Activated naive CD8-positive, alpha-beta T cell treated with anti-CD3 and anti-CD28 coated beads, Interleukin-2, amount 10 ng/mL, durations not matched to agents 7 days and 5 days (primary cell): ENCODE data around the gene TMEM17. TPM values are rescaled to one million over a fixed set of nuclear protein-coding genes. Genes with fewer than 3 reads are reported as not detected.
A peak's percentile ranks its signal among the peaks of the same experiment; 100 is the strongest.

Experiments
- ATAC-seq: fragments of 150-1000 bp; cut with Tn5 transposase; one replicate; pipeline ENCODE4 v1.10.0; 2021; ENCODE audit warnings: low read depth, moderate library complexity
- POLR2A ChIA-PET: fragments of 350-600 bp; sonication (Branson Sonifier 250); formaldehyde crosslinking; loops from one replicate; lab custom pipeline; 2021; ENCODE audit warnings: antibody characterized with exemption; lab: Charles Lee
- DNase-seq: peaks from one replicate; pipeline ENCODE4 v3.0.0; 2021
- H3K27ac Mint-ChIP-seq: one replicate; pipeline ENCODE4 v1.8.0; 2022; ENCODE audit warnings: mild to moderate bottlenecking, mixed read lengths
- H3K27me3 Mint-ChIP-seq: one replicate; pipeline ENCODE4 v1.8.0; 2022; ENCODE audit warnings: mild to moderate bottlenecking, moderate library complexity, mixed read lengths
- H3K36me3 Mint-ChIP-seq: one replicate; pipeline ENCODE4 v1.8.0; 2021; ENCODE audit warnings: mild to moderate bottlenecking, mixed read lengths
- H3K4me1 Mint-ChIP-seq: one replicate; pipeline ENCODE4 v1.8.0; 2021; ENCODE audit warnings: mixed read lengths
- H3K4me3 Mint-ChIP-seq: one replicate; pipeline ENCODE4 v1.8.0; 2022; ENCODE audit warnings: mild to moderate bottlenecking, moderate library complexity, mixed read lengths
- H3K9me3 Mint-ChIP-seq: one replicate; pipeline ENCODE4 v1.8.0; 2021; ENCODE audit warnings: mixed read lengths
- total RNA-seq, 2 experiments: library from RNA; stranded (reverse); gene quantifications; one replicate each; pipeline ENCODE4 v1.2.3, GENCODE V29; 2021

The TMEM17 gene
- total RNA-seq, 2 experiments from 2014 or later: not detected

DNA sequence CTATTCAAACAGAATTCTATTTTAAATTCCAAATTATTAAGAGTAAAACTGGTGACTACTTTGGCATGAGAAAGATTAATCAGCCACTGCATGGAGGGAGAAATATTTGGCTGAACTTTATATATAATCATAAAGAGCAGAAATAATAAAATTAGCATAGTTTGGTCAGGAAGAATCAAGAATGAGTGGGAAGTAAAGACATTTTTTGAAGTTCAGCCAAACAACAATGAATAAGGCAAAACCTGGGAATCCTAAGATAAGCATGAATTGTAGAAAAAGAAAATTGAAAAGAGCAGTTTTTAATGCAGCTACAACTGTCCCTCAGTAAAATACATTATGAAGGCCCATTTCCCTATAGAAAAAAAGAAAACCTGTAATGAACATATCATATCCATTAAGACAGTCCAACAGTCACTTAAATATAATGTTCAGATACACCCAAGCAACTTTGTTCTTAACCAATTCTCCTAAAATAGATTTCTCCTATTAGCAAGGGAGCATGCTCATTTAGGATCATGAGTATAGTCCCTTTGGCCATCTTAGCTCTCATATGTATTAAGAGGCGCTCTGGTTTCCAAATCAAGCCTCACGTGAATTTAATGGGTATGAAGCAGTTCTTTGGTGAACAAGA, 6.5 kb downstream of the TMEM17 start:
- DNase-seq: no peak
- Mint-ChIP-seq H3K4me1 (no peaks in the 10 kb centered on the region), H3K4me3 (no peak overlapping the region), H3K27ac (no peak overlapping the region), H3K36me3 (no peaks in the 10 kb centered on the region), H3K9me3 (no peaks in the 10 kb centered on the region), H3K27me3 (peaks cover 24% of the 10 kb centered on the region)
- ATAC-seq: no peak
- POLR2A ChIA-PET: no interaction called here

DNA sequence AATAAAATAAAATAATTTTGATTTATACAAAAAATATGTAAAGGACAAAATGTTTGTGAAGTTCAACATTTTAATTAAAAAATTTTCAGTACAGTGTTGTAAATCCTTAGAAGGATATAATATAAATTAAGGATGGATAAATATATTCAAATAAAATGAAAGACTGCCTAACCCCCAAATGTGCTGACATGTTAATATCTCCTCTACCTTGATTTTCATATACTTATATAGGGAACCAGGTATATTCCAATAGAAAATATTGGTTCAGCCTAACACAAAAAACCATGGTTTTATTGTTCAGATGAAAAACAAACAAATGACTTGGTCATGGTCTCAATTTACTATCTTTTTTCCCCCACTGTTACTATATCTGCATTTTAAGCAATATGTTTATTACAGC, 7.3 kb downstream of the TMEM17 start:
- Mint-ChIP-seq H3K4me1 (no peaks in the 10 kb centered on the region), H3K27ac (no peak overlapping the region), H3K36me3 (no peaks in the 10 kb centered on the region), H3K4me3 (no peak overlapping the region), H3K9me3 (no peaks in the 10 kb centered on the region), H3K27me3 (peaks cover 22% of the 10 kb centered on the region)
- ATAC-seq (no peak), DNase-seq (no peak)
- POLR2A ChIA-PET: no interaction called here

DNA sequence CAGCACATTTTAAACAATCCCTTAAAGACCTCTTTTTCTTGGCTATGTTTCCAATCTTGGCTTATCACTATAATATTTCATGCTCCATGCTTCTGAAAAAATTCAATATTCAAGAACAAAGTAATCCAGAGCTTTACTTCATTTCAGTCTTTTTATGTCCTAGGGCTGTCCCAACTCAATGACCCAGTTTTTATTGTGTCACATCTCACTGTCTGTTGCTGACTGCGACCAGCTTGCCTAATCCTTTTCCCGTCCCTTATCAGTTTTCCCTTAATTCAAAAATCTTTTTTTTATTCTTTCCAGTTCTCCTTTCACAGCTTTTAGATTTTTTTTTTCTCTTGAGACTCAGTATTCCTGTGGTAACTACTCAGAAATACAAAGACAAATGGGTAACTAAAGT, 10.2 kb downstream of the TMEM17 start:
- Mint-ChIP-seq H3K36me3 (no peaks in the 10 kb centered on the region), H3K27me3 (peaks cover 24% of the 10 kb centered on the region), H3K9me3 (no peaks in the 10 kb centered on the region), H3K4me1 (no peaks in the 10 kb centered on the region), H3K4me3 (no peak overlapping the region), H3K27ac (no peak overlapping the region)
- DNase-seq (no peak), ATAC-seq (no peak)
- POLR2A ChIA-PET: no interaction called here

DNA sequence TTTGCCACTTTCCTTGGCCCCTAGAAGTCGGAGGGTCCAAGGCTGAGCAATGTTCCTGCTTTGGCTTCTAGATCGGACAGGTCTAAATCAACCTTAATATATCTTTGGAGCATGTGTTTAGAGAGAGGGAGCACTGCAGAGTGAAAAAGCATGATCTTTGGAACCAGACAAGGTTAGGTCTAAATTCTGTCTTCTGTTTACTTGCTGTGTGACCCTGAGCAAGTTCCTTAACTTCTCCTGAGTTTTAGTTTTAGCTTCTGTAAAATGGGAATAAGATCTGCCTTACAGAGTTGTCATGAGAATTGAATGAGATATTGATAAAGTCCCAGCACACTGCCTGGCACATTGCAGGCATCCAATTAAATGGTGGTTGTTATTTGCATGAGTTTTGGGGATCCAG, 13.9 kb downstream of the TMEM17 start:
- Mint-ChIP-seq H3K9me3 (no peaks in the 10 kb centered on the region), H3K27me3 (peaks cover 22% of the 10 kb centered on the region), H3K27ac (no peak overlapping the region), H3K4me3 (no peak overlapping the region), H3K36me3 (no peaks in the 10 kb centered on the region), H3K4me1 (no peaks in the 10 kb centered on the region)
- POLR2A ChIA-PET: no interaction called here
- no peak for ATAC-seq
- no peak for DNase-seq

DNA sequence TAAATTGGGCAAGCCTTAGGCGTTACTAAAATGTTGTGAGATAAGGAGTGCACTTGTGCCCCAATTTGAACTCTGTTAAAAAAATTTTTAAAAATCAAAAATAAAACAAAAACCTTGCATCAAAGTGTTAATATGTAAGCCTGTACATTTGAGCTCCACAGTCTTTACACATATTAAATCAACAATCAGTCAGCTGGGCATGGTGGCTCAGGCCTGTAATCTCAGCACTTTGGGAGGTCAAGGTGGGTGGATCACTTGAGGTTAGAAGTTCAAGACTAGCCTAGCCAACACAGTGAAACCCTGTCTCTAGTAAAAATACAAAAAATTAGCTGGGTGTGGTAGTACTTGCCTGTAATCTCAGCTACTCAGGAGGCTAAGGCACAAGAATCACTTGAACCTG, 16.3 kb downstream of the TMEM17 start:
- H3K36me3 Mint-ChIP-seq: no peaks in the 10 kb centered on the region
- no peak overlapping the region for H3K4me3 Mint-ChIP-seq
- H3K27ac Mint-ChIP-seq: no peak overlapping the region
- DNase-seq (no peak), ATAC-seq (no peak)
- peaks cover 15% of the 10 kb centered on the region for H3K27me3 Mint-ChIP-seq
- H3K9me3 Mint-ChIP-seq: no peaks in the 10 kb centered on the region
- no peaks in the 10 kb centered on the region for H3K4me1 Mint-ChIP-seq
- POLR2A ChIA-PET: no interaction called here

DNA sequence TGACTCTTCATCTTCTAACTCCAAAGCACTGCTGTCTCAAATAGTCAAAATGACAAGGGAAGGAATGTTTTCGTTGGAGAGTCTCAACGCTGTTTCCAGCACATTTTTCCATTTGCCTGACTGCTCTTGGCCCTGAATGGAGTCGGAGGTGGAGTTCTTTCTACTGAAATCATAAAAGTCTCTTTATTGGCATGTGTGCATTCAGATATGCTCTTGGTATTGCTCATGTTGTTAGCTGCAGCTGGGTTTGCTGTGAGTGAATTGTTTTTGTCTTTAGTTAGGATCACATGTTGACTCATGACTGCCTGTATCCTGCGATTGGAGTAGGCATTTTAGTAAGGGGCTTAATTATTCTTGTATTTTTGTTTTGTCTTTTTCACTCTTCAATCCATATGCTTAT, 16.8 kb downstream of the TMEM17 start:
- H3K9me3 Mint-ChIP-seq: no peaks in the 10 kb centered on the region
- no peak overlapping the region for H3K4me3 Mint-ChIP-seq
- DNase-seq (no peak), ATAC-seq (no peak)
- peaks cover 15% of the 10 kb centered on the region for H3K27me3 Mint-ChIP-seq
- H3K36me3 Mint-ChIP-seq: no peaks in the 10 kb centered on the region
- POLR2A ChIA-PET: no interaction called here
- H3K27ac Mint-ChIP-seq: no peak overlapping the region
- no peaks in the 10 kb centered on the region for H3K4me1 Mint-ChIP-seq

DNA sequence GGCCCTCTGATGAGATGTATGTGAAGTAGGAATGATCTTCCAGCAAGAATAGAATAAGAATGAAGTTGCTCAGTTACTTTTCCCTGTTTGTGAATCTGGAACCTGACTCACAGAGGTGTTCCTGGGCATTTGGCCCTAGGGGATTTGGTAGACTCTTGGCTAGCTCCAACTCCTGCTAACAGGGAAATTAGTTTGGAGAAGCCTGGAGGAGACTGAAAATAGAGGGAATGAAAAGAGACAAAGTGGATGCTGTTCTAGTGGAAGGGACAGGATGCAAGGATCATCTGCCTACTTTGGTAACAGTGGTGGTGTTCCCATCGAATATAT, 19.6 kb downstream of the TMEM17 start:
- Mint-ChIP-seq H3K27ac (no peak overlapping the region), H3K4me1 (no peaks in the 10 kb centered on the region), H3K27me3 (peaks cover 3% of the 10 kb centered on the region), H3K36me3 (no peaks in the 10 kb centered on the region), H3K9me3 (no peaks in the 10 kb centered on the region), H3K4me3 (no peak overlapping the region)
- no peak for DNase-seq
- POLR2A ChIA-PET: no interaction called here
- ATAC-seq: no peak

DNA sequence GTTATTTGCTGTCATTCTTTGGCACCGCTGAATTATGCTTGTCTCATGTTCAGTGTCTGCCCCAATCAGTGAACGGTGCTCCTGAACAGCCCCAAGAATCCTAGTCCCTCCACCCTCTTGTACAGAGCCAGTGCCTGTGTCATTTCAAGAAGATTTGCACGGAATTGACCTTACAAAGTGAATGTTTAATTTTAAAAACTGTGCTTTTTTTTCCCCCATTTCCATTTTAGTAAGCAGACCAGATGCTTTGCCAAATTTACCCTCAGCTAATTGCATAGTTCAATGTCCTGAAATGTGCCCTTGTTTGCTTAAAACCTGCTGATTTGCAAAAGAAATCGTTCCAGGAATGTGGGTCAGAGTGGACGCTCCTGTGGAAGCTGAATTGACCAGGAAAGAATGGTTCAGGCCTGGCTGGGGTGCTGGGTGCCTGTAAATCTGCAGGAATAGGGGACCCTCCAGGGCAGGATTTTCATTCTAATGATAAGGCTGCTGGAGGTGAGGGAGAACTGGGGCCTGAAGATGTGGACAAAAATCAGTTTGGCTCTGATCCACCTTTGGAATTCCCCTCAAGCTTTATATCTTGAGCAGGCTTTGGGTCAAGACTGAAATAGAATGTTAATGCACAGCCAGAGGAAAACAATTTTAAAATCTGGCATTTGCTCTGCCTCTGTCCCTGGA, 20.1 kb downstream of the TMEM17 start:
- H3K27me3 Mint-ChIP-seq: peaks cover 2% of the 10 kb centered on the region
- DNase-seq (no peak), ATAC-seq (no peak)
- no peak overlapping the region for H3K4me3 Mint-ChIP-seq
- no peak overlapping the region for H3K27ac Mint-ChIP-seq
- no peaks in the 10 kb centered on the region for H3K36me3 Mint-ChIP-seq
- H3K4me1 Mint-ChIP-seq: no peaks in the 10 kb centered on the region
- H3K9me3 Mint-ChIP-seq: no peaks in the 10 kb centered on the region
- POLR2A ChIA-PET: no interaction called here

DNA sequence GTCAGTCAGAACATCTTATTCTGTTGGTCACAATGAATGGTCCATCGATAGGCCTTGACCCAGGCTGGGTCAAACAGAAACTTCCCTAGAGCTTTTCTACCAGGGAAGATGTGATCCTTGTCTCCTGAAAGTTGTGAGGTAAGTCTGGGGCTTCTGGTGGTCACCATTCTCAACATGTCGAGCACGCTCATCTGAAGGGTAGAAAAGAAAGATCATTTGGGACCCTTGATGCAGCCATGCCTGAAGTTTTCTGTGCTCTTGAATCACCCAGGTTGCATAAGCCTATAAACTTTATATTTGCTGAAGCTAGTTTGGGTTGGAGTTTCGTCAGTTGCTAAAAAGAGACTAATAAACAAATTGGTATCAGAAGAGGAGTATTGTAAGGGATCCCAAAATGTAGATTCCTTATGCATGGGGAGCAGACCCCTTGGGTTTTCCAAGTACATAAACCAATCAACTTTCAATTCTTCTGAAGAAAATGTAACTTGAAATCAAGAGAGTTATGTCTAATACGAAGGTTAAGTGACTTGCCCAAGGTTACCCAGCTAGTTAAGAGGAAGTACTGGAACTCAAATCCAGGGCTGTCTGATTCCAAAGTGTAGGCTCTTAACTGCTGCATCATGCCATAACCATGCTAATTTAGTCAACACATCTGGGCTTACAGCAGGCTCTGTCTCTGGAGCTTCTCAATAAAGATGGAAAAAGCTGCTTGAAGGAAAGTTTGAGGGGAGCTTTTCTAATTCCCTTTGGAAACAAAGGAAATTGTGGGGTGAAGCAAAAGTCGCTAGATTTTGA, 23.2 kb downstream of the TMEM17 start:
- Mint-ChIP-seq H3K4me3 (no peak overlapping the region), H3K36me3 (no peaks in the 10 kb centered on the region), H3K27me3 (peaks cover 2% of the 10 kb centered on the region), H3K27ac (no peak overlapping the region), H3K4me1 (no peaks in the 10 kb centered on the region), H3K9me3 (no peaks in the 10 kb centered on the region)
- ATAC-seq (no peak), DNase-seq (no peak)
- POLR2A ChIA-PET: no interaction called here

DNA sequence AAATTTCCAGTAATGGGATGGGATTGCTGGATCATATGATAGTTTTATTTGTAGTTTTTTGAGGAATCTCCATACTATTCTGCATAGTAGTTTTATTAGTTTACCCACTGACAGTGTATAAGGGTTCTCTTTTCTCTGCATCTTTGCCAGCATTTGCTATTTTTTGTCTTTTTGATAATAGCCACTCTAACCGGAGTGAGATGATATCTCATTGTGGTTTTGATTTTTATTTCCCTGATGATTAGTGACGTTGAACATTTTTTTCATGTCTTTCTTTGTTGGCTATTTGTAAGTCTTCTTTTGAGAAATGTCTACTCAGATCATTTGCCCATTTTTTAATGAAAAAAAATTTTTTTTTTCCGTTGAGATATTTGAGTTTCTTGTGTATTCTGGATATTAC, 26.1 kb downstream of the TMEM17 start:
- no peak for ATAC-seq
- H3K36me3 Mint-ChIP-seq: no peaks in the 10 kb centered on the region
- H3K27me3 Mint-ChIP-seq: peaks cover 9% of the 10 kb centered on the region
- H3K27ac Mint-ChIP-seq: no peak overlapping the region
- POLR2A ChIA-PET: no interaction called here
- no peak overlapping the region for H3K4me3 Mint-ChIP-seq
- H3K4me1 Mint-ChIP-seq: peaks cover 3% of the 10 kb centered on the region
- no peaks in the 10 kb centered on the region for H3K9me3 Mint-ChIP-seq
- DNase-seq: no peak

DNA sequence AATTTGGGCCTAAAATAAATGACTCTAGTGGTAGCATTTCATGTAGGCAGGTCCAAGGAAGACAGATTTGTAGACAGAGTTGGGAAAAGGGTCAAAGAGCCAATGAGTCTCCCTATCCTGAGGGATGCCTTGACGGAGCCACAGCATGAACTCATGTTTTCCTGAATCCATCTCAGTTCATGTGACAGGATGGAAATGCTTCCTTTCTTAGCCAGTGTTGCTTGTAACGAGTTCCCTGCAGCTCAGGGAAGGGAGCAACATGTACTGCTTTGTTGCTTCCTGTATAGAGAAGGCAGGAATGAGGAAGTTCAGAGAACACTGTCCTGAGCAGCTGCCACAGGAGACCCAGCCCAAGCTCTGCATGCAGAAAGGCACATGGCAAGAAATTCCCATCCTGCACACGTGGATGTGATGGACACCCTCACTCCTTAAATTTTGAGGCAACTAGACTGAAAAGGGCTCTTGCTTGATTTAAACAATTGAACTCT, 27.9 kb downstream of the TMEM17 start:
- POLR2A ChIA-PET: no interaction called here
- no peaks in the 10 kb centered on the region for H3K36me3 Mint-ChIP-seq
- no peaks in the 10 kb centered on the region for H3K9me3 Mint-ChIP-seq
- no peak for ATAC-seq
- H3K4me3 Mint-ChIP-seq: no peak overlapping the region
- no peak overlapping the region for H3K27ac Mint-ChIP-seq
- H3K27me3 Mint-ChIP-seq: peaks cover 14% of the 10 kb centered on the region
- no peak for DNase-seq
- H3K4me1 Mint-ChIP-seq: peaks cover 5% of the 10 kb centered on the region

DNA sequence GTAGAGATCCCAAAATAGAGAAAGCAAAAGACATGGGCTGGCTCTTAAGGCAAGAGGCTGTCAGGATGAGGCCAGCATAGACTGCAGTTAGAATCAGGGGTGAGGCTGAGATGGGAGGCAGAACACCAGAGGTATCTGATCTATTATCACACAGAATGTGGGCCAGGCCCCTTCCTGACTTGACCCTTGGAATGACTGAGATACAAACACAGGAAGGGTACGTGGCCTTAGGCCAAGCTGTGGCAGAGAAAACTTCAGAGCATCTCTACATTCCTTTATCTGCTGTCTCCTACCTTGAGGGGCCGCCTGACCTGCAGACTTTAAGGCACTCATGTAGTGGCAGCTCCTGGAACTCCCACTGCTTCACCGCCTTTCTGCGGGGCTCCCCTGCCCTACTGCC, 28.4 kb downstream of the TMEM17 start:
- peaks cover 5% of the 10 kb centered on the region for H3K4me1 Mint-ChIP-seq

DNA sequence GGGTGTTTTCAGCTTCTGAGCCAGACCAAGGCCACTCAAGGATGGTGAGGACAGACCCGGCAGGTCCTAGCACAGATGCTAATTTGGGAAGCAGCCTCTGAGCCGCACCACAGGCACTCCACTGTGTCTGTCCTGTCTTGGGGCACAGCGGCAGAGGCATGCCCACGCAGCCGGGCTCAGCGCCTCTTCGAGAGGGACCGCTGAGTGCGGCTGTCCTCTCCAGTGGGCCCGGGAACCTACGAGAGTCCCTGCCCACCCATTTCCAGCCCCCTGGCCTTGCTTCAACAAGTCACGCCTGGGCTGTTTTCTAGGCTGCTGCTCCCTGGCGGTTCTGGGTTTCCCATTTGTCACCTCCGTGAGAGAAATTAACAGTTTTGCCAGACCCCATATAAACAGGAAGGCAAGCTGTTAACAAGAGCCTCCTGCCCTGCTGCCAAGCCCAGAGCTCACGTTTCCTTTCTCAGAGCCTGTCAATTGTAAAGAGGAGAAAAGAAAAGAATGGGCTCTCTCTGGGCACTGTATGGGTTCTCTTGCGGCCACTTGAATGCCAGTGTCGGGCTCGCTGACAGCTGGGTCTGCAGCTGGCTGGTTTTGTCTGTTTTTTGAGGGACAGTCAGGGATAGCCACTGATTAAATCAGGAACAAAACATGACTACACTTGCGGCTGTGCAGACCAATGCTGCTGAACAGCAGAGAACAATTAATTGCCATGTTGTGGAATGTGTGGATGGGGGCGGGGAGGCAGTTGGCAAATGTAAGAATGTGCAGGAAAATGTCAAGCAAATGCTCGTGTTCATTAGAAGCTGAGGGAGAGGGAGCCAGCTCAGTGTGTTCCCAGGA, 30.6 kb downstream of the TMEM17 start:
- ATAC-seq: peak; percentile 58
- H3K36me3 Mint-ChIP-seq: no peaks in the 10 kb centered on the region
- peaks cover 5% of the 10 kb centered on the region for H3K4me1 Mint-ChIP-seq
- H3K4me3 Mint-ChIP-seq: peak overlapping the region; percentile 32
- no peak for DNase-seq
- peaks cover 28% of the 10 kb centered on the region for H3K27me3 Mint-ChIP-seq
- no peaks in the 10 kb centered on the region for H3K9me3 Mint-ChIP-seq
- POLR2A ChIA-PET: interaction anchor here (0.6 kb wide), 1 partner anchor 324 kb away, joined by 4 read pairs; no protein-coding TSS in a partner anchor
- no peak overlapping the region for H3K27ac Mint-ChIP-seq

More for the DNA sequence above, 28.4 kb downstream of the TMEM17 start:
- Mint-ChIP-seq H3K27me3 (peaks cover 16% of the 10 kb centered on the region), H3K4me3 (no peak overlapping the region), H3K9me3 (no peaks in the 10 kb centered on the region), H3K27ac (no peak overlapping the region), H3K36me3 (no peaks in the 10 kb centered on the region)
- POLR2A ChIA-PET: no interaction called here
- no peak for ATAC-seq
- DNase-seq: no peak
